K562 (cell line): ENCODE data around the gene GPSM3. TPM values are rescaled to one million over a fixed set of nuclear protein-coding genes. Genes with fewer than 3 reads are reported as not detected.

Experiments used
- BRF2 ChIP-seq: IDR thresholded peaks from 3 replicates; pipeline ENCODE4 v1.6.1; 2011; ENCODE audit warnings: borderline replicate concordance, mild to moderate bottlenecking; ENCODE audit not compliant: insufficient read length, insufficient read depth
- CBX5 ChIP-seq: IDR thresholded peaks from 2 replicates; pipeline ENCODE4 v1.6.1; 2014; ENCODE audit warnings: low read depth, borderline replicate concordance
- CEBPB ChIP-seq: fragments of 450-650 bp; IDR thresholded peaks from 2 replicates; pipeline ENCODE4 v1.6.1; 2016; ENCODE audit warnings: missing genetic modification characterization, missing compliant biosample characterization
- HSF4 ChIP-seq: fragments of 250-450 bp; sonication (Bioruptor Pico); IDR thresholded peaks from 2 replicates; pipeline ENCODE4 v2.1.2; 2022; ENCODE audit warnings: mild to moderate bottlenecking, moderate library complexity, borderline replicate concordance
- MNT ChIP-seq, 2 experiments: fragments of 450-650 bp; conservative IDR thresholded peaks; 2 replicates each; pipeline ENCODE4 v1.6.1; 2017; ENCODE audit warnings: mild to moderate bottlenecking in 2 of 2, moderate library complexity in 2 of 2
- PTTG1 ChIP-seq: fragments of 450-650 bp; IDR thresholded peaks from 2 replicates; pipeline ENCODE4 v1.6.1; 2016; ENCODE audit warnings: low read depth, mild to moderate bottlenecking, missing genetic modification characterization, missing compliant biosample characterization
- RERE ChIP-seq: sonication (generic); formaldehyde crosslinking; IDR thresholded peaks from 2 replicates; pipeline ENCODE4 v1.8.0; 2023; ENCODE audit warnings: missing genetic modification reagents, mild to moderate bottlenecking, borderline replicate concordance
- RFX7 ChIP-seq: fragments of 250-450 bp; sonication (Bioruptor Pico); IDR thresholded peaks from 2 replicates; pipeline ENCODE4 v1.5.1; 2021; ENCODE audit warnings: mild to moderate bottlenecking
- SMAD4 ChIP-seq: fragments of 250-450 bp; sonication (Bioruptor Pico); conservative IDR thresholded peaks from 2 replicates; pipeline ENCODE4 v1.8.0; 2021; ENCODE audit warnings: inconsistent platforms, mild to moderate bottlenecking, moderate library complexity
- SNRNP70 ChIP-seq: fragments of 200-400 bp; formaldehyde crosslinking; optimal IDR thresholded peaks from 2 replicates; pipeline ENCODE3; 2017; ENCODE audit warnings: low read depth, low read length
- TEAD4 ChIP-seq, 2 experiments: sonication (generic) in 1 of 2; formaldehyde crosslinking in 1 of 2; IDR thresholded peaks; 2 replicates each; pipeline versions ENCODE4 v1.6.1 to v1.8.0; 2012 to 2022; ENCODE audit warnings: borderline replicate concordance in 1 of 2, inconsistent platforms in 1 of 2, low read length in 1 of 2, mild to moderate bottlenecking in 1 of 2, missing genetic modification reagents in 1 of 2
- UBTF ChIP-seq, 2 experiments: IDR thresholded peaks; 2 replicates each; pipeline ENCODE4 v1.6.1; 2012; ENCODE audit warnings: improper control_type of control experiment in 2 of 2, low read depth in 2 of 2, low read length in 2 of 2, borderline replicate concordance in 1 of 2
- XRCC3 ChIP-seq: fragments of 450-650 bp; IDR thresholded peaks from 2 replicates; pipeline ENCODE4 v1.6.1; 2017; ENCODE audit warnings: mild to moderate bottlenecking, moderate library complexity
- ZNF354B ChIP-seq: fragments of 250-450 bp; sonication (Bioruptor Pico); IDR thresholded peaks from 2 replicates; pipeline ENCODE4 v1.4.0; 2020
- ZNF444 ChIP-seq: fragments of 250-450 bp; sonication (Bioruptor Pico); IDR thresholded peaks from 2 replicates; pipeline ENCODE4 v1.4.0; 2020; ENCODE audit warnings: mild to moderate bottlenecking, moderate library complexity
- ZNF75A ChIP-seq: fragments of 450-650 bp; formaldehyde crosslinking; IDR thresholded peaks from 2 replicates; pipeline ENCODE4 v1.4.0; 2020; ENCODE audit warnings: mild to moderate bottlenecking
- polyA plus RNA-seq, 8 experiments: library from polyadenylated mRNA; depleted of rRNA in 4 of 8; stranded (reverse) in 5 of 8; unstranded in 3 of 8; fragments of >200 nt; fragmentation: Nextera tagmentation in 2 of 8; fragmentation: Illumina TruSeq in 1 of 8; extraction: Ambion mirVana in 2 of 8; extraction: Trizol in 1 of 8; gene quantifications; 2 replicates each; pipeline versions ENCODE4 v1.2.1 to v1.2.3, GENCODE V29; 2011 to 2014; ENCODE audit warnings: inconsistent platforms in 1 of 8, missing spikeins in 1 of 8
- total RNA-seq, 7 experiments: library from RNA; depleted of rRNA in 6 of 7; stranded (reverse); fragments of >200 nt in 6 of 7; fragmentation: Illumina TruSeq in 2 of 7; extraction: Trizol in 2 of 7; gene quantifications; 2 replicates each; pipeline versions ENCODE4 v1.2.1 to v1.2.3, GENCODE V29; 2011 to 2021; ENCODE audit warnings: low replicate concordance in 1 of 7

The GPSM3 gene
- total and polyA plus RNA-seq, 9 of the 15 experiments (the other 6 are each of a cell fraction or from before 2014, with no cell fraction given), result 5.3 to 42.6 (median 24.4) TPM

- TF ChIP-seq BRF2 (no peak), TEAD4 (IDR thresholded peaks at IDR 0.05; ENCODE audit: low read length) (peak; percentile 6; the same call in 1 of the 2 replicates), TEAD4 (CRISPR knock-in tag; IDR thresholded peaks at IDR 0.05; ENCODE audit: borderline replicate concordance) (no peak), SNRNP70 (no peak), CBX5 (no peak), CEBPB (peak; percentile 59), SMAD4 (CRISPR knock-in tag) (no peak), UBTF (IDR thresholded peaks at IDR 0.05; ENCODE audit: borderline replicate concordance in 1 of 2, low read depth in 2 of 2, low read length in 2 of 2) (no peak), RFX7 (CRISPR knock-in tag) (no peak), ZNF354B (CRISPR knock-in tag) (no peak), ZNF75A (CRISPR knock-in tag) (no peak), PTTG1 (no peak), XRCC3 (no peak), HSF4 (CRISPR knock-in tag) (no peak), ZNF444 (CRISPR knock-in tag) (no peak), RERE (CRISPR knock-in tag) (no peak), MNT (conservative IDR thresholded peaks at IDR 0.05) (peak; percentile 79 to 89; a peak in 3 of 4 replicates)
Measured at GRCh38 chr6:32177788-32178546, 14.5 kb downstream of the GPSM3 start, which contains the start of gene RNF5 (continued).
